ENCODE results near the gene C4BPB. TPM values are rescaled to one million over a fixed set of nuclear protein-coding genes. Genes with fewer than 3 reads are reported as not detected.

C4BPB gene
- total RNA-seq, 2 experiments from 2014 or later: 0.81 to 1.1 TPM

DNA sequence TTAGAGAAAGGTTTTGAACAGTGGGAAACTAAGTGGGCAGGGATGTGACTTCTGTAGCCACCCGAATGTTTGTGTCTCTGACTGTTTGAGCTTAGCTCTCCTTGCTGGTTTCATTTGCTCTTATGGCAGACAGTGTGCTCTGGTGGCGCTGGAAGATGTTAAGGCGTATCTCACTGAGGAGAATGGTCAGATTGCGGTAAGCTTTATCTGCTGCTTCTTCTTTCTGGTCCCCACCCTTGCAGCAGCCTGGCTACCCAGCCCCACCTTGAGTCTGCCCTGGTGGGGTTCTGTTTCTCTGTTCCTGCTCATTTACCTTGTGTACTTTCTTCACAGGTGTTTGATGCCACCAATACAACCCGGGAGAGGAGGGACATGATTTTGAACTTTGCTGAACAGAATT, 25.6 kb upstream of the C4BPB start:
- Mint-ChIP-seq H3K27me3 (ENCODE audit: low read depth) (no peaks in the 10 kb centered on the region), H3K4me3 (no peak overlapping the region), H3K27ac (no peak overlapping the region), H3K9me3 (no peaks in the 10 kb centered on the region), H3K4me1 (ENCODE audit: low read depth) (no peaks in the 10 kb centered on the region), H3K36me3 (ENCODE audit: low read depth) (no peaks in the 10 kb centered on the region)
- CTCF ChIA-PET: interaction anchor here (0.5 to 1.3 kb wide), 2 partner anchors 13 to 342 kb away, joined by 3 read pairs; no protein-coding TSS in a partner anchor
- intact Hi-C loops (cut with micrococcal nuclease): no loop called here
- DNase-seq: no peak

DNA sequence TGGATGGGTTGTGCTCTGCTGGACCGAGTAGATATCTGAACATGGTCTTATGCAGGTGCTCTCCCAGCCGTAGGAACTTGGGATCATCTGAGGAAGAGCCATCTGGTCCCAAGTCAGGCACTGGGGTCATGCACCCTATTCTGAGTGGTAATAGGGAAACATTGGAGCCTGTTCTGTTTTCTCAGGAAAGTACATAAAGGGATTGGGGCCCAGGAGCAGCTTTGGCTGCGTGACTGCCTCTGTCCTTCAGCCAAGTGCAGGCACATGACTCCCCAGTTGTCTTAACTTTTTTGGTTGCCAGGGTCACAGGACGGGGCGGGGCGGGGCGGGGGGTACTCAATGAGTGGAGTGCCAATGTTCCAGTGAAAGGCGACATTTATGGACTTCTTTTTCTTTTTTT, 24.1 kb upstream of the C4BPB start:
- DNase-seq: no peak
- intact Hi-C loops (cut with micrococcal nuclease): no loop called here
- H3K9me3 Mint-ChIP-seq: no peaks in the 10 kb centered on the region
- CTCF ChIA-PET: no interaction called here
- peaks cover 2% of the 10 kb centered on the region for H3K36me3 Mint-ChIP-seq (ENCODE audit: low read depth)
- no peak overlapping the region for H3K4me3 Mint-ChIP-seq
- peaks cover 7% of the 10 kb centered on the region for H3K4me1 Mint-ChIP-seq (ENCODE audit: low read depth)
- no peak overlapping the region for H3K27ac Mint-ChIP-seq
- H3K27me3 Mint-ChIP-seq (ENCODE audit: low read depth): no peaks in the 10 kb centered on the region

DNA sequence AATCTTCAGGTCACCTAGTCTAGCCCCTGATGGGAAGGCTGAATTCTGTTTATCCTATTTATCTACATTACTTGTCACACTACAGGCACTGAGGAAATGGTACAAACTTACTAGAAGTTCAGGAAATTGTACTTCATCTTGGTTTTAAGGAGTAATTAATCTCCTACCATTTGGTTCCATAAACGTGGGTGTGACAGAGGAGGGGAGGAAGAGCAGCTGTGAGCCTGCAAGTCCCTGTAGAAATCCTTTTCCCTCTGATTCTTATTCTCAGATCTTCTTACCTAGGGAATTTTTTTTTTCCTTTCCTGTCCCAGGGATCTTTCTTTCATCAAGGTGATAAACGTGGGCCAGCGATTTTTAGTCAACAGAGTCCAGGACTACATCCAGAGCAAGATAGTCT, 21.5 kb upstream of the C4BPB start:
- Mint-ChIP-seq H3K4me3 (no peak overlapping the region), H3K9me3 (no peaks in the 10 kb centered on the region), H3K36me3 (ENCODE audit: low read depth) (peaks cover 2% of the 10 kb centered on the region), H3K27ac (no peak overlapping the region), H3K27me3 (ENCODE audit: low read depth) (no peaks in the 10 kb centered on the region), H3K4me1 (ENCODE audit: low read depth) (peaks cover 32% of the 10 kb centered on the region)
- intact Hi-C loops (cut with micrococcal nuclease): no loop called here
- no peak for DNase-seq
- CTCF ChIA-PET: no interaction called here

DNA sequence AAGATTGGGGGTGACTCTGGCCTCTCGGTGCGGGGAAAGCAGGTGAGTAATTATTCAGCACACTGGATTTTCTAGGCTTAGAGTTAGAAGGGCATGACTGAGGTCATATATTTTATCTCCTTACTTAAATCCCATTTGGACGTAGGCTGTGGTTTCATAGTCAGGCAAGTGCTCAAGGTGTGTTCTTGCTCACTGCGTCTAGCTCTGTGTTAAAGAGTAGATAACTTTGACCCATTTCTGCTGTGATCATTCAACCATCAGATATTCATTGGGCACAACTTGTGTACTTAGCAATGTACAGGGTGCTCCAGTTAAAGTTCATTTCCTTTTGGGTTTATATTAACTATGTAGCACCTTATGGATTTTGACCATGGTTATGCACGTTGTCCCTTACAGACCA, 21.0 kb upstream of the C4BPB start:
- Mint-ChIP-seq H3K4me1 (ENCODE audit: low read depth) (peaks cover 32% of the 10 kb centered on the region), H3K27me3 (ENCODE audit: low read depth) (no peaks in the 10 kb centered on the region), H3K36me3 (ENCODE audit: low read depth) (peaks cover 2% of the 10 kb centered on the region), H3K4me3 (no peak overlapping the region), H3K9me3 (no peaks in the 10 kb centered on the region), H3K27ac (no peak overlapping the region)
- DNase-seq: no peak
- CTCF ChIA-PET: no interaction called here
- intact Hi-C loops (cut with micrococcal nuclease): no loop called here

DNA sequence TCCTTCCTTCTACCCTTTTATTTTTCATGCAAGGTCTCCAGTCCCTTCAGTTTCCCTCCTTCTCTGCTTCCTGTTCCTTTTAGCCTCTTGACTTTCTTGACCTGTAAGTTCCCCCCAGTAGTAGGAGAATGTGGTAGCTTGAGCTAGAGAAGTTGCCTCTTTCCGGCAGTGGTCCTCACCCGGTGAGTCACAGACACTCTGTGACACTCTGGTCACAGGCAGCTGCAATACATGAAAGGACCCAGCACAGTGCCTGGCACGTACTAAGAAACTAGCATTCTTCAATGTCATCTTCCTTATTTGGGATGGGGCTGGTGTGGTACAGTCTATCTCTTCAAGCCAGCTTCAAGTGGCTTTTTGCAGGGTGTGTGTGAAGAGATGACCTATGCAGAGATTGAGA, 19.6 kb upstream of the C4BPB start:
- Mint-ChIP-seq H3K27me3 (ENCODE audit: low read depth) (no peaks in the 10 kb centered on the region), H3K27ac (no peak overlapping the region), H3K4me1 (ENCODE audit: low read depth) (peaks cover 32% of the 10 kb centered on the region), H3K36me3 (ENCODE audit: low read depth) (peaks cover 2% of the 10 kb centered on the region), H3K9me3 (no peaks in the 10 kb centered on the region), H3K4me3 (no peak overlapping the region)
- peak; percentile 32 for DNase-seq
- intact Hi-C loops (cut with micrococcal nuclease): no loop called here
- CTCF ChIA-PET: no interaction called here

GRCh38 chr1:207069858-207070506, 18.7 kb upstream of the C4BPB start:
- CTCF ChIA-PET: interaction anchor here (1.0 to 2.6 kb wide), 5 partner anchors 10 to 88 kb away, joined by 3 to 12 read pairs (median 8); partner anchors contain the start of gene PFKFB2
- no peaks in the 10 kb centered on the region for H3K27me3 Mint-ChIP-seq (ENCODE audit: low read depth)
- intact Hi-C loops (cut with micrococcal nuclease): no loop called here
- H3K9me3 Mint-ChIP-seq: no peaks in the 10 kb centered on the region
- no peak overlapping the region for H3K4me3 Mint-ChIP-seq
- H3K27ac Mint-ChIP-seq: peak overlapping the region; percentile 39
- peaks cover 2% of the 10 kb centered on the region for H3K36me3 Mint-ChIP-seq (ENCODE audit: low read depth)
- DNase-seq: no peak
- peaks cover 32% of the 10 kb centered on the region for H3K4me1 Mint-ChIP-seq (ENCODE audit: low read depth)

- Mint-ChIP-seq H3K9me3 (no peaks in the 10 kb centered on the region), H3K27ac (no peak overlapping the region), H3K27me3 (ENCODE audit: low read depth) (no peaks in the 10 kb centered on the region), H3K4me3 (no peak overlapping the region), H3K4me1 (ENCODE audit: low read depth) (peaks cover 32% of the 10 kb centered on the region), H3K36me3 (ENCODE audit: low read depth) (peaks cover 2% of the 10 kb centered on the region)
- no peak for DNase-seq
- intact Hi-C loops (cut with micrococcal nuclease): no loop called here
- CTCF ChIA-PET: interaction anchor here (0.8 to 2.6 kb wide), 9 partner anchors 9 to 609 kb away, joined by 3 to 12 read pairs (median 4); partner anchors contain the start of gene PFKFB2
Observed at GRCh38 chr1:207070811-207071210, 17.8 kb upstream of the C4BPB start.

- no peak overlapping the region for H3K4me3 Mint-ChIP-seq
Observed at GRCh38 chr1:207071426-207071825, 17.2 kb upstream of the C4BPB start.

DNA sequence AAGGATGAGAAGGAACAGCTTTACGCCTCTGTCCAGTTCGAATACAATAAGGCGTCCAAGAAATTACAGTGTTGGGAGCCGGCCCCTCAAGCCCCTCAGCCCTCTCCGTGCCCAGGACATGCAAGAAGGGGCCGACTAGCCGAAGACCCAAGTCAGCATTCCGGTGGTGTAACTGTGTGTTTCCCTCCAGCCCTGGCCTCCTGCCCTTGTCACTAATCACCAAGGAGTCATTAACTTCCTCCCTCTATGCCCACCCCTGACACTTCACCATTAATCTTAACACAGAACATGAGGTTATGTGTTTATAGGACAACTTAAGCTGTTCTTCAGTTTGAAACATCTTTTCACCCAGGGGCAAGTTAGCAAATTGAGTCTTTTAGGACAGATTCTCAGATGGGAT, 16.4 kb upstream of the C4BPB start:
- H3K4me3 Mint-ChIP-seq: no peak overlapping the region
- H3K36me3 Mint-ChIP-seq (ENCODE audit: low read depth): peaks cover 2% of the 10 kb centered on the region
- CTCF ChIA-PET: interaction anchor here (1.5 to 5.2 kb wide), 4 partner anchors 8 to 137 kb away, joined by 3 to 24 read pairs (median 10); no protein-coding TSS in a partner anchor
- no peaks in the 10 kb centered on the region for H3K9me3 Mint-ChIP-seq
- DNase-seq: no peak
- intact Hi-C loops (cut with micrococcal nuclease): no loop called here
- no peaks in the 10 kb centered on the region for H3K27me3 Mint-ChIP-seq (ENCODE audit: low read depth)
- H3K4me1 Mint-ChIP-seq (ENCODE audit: low read depth): peaks cover 32% of the 10 kb centered on the region
- no peak overlapping the region for H3K27ac Mint-ChIP-seq

More at GRCh38 chr1:207071426-207071825, 17.2 kb upstream of the C4BPB start:
- no peaks in the 10 kb centered on the region for H3K9me3 Mint-ChIP-seq
- no peaks in the 10 kb centered on the region for H3K27me3 Mint-ChIP-seq (ENCODE audit: low read depth)
- peaks cover 32% of the 10 kb centered on the region for H3K4me1 Mint-ChIP-seq (ENCODE audit: low read depth)
- peaks cover 2% of the 10 kb centered on the region for H3K36me3 Mint-ChIP-seq (ENCODE audit: low read depth)
- DNase-seq: no peak
- CTCF ChIA-PET: interaction anchor here (0.8 to 2.6 kb wide), 9 partner anchors 9 to 609 kb away, joined by 3 to 12 read pairs (median 4); no protein-coding TSS in a partner anchor
- intact Hi-C loops (cut with micrococcal nuclease): no loop called here
- no peak overlapping the region for H3K27ac Mint-ChIP-seq

- Mint-ChIP-seq H3K9me3 (no peaks in the 10 kb centered on the region), H3K4me1 (ENCODE audit: low read depth) (peaks cover 28% of the 10 kb centered on the region), H3K36me3 (ENCODE audit: low read depth) (no peaks in the 10 kb centered on the region), H3K27ac (no peak overlapping the region), H3K27me3 (ENCODE audit: low read depth) (no peaks in the 10 kb centered on the region), H3K4me3 (no peak overlapping the region)
- intact Hi-C loops (cut with micrococcal nuclease): no loop called here
- CTCF ChIA-PET: interaction anchor here (0.7 to 5.2 kb wide), 5 partner anchors 10 to 372 kb away, joined by 3 to 24 read pairs (median 4); no protein-coding TSS in a partner anchor
- no peak for DNase-seq
Observed at GRCh38 chr1:207073906-207074820, 14.5 kb upstream of the C4BPB start.

- intact Hi-C loops (cut with micrococcal nuclease): loop anchor here (5.0 kb wide), 1 partner anchor 69 kb away; no protein-coding TSS in a partner anchor
- Mint-ChIP-seq H3K27ac (no peak overlapping the region), H3K36me3 (ENCODE audit: low read depth) (no peaks in the 10 kb centered on the region), H3K4me3 (no peak overlapping the region), H3K9me3 (no peaks in the 10 kb centered on the region), H3K27me3 (ENCODE audit: low read depth) (no peaks in the 10 kb centered on the region), H3K4me1 (ENCODE audit: low read depth) (peaks cover 6% of the 10 kb centered on the region)
- no peak for DNase-seq
- CTCF ChIA-PET: interaction anchor here (0.6 to 5.2 kb wide), 11 partner anchors 13 to 329 kb away, joined by 3 to 24 read pairs (median 3); partner anchors contain the start of gene PFKFB2
Observed at GRCh38 chr1:207076181-207076955, 12.3 kb upstream of the C4BPB start.

DNA sequence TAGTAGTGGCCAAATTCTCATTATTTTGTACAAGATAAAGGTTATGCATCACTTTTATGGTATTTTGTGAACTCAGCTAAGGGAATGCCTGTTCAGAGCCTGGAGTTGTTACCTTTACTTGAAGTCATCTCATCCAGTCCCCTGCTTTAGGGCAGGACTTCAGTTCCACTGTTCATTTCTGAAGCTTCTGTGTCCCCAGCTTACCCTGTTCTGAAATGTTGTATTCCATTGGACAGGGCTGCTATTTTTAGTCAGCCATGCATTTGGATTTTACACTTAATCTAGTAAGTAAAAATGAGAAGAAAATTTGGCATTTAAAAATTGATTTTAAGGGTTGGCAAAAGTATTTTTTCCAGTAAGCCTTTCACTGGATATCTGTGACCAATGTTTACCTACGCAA, 11.6 kb upstream of the C4BPB start:
- no peaks in the 10 kb centered on the region for H3K9me3 Mint-ChIP-seq
- intact Hi-C loops (cut with micrococcal nuclease): loop anchor here (1.0 to 5.0 kb wide), 2 partner anchors 27 to 70 kb away; no protein-coding TSS in a partner anchor

More for the DNA sequence above, 11.6 kb upstream of the C4BPB start:
- Mint-ChIP-seq H3K27ac (no peak overlapping the region), H3K4me1 (ENCODE audit: low read depth) (peaks cover under 1% of the 10 kb centered on the region), H3K36me3 (ENCODE audit: low read depth) (no peaks in the 10 kb centered on the region), H3K27me3 (ENCODE audit: low read depth) (no peaks in the 10 kb centered on the region), H3K4me3 (no peak overlapping the region)
- CTCF ChIA-PET: interaction anchor here (0.7 to 5.2 kb wide), 3 partner anchors 28 to 97 kb away, joined by 3 to 24 read pairs (median 3); no protein-coding TSS in a partner anchor
- no peak for DNase-seq

Measured in activated naive CD4-positive, alpha-beta T cell treated with anti-CD3 and anti-CD28 coated beads for 36 hours (primary cell).